ENCODE measurements around the gene SPTLC1.
"Not testable (repeated sequence)": the region's sequence is repeated elsewhere in the genome, so short reads cannot be mapped to it uniquely, and the experiment has no call there.

Gene SPTLC1

DNA sequence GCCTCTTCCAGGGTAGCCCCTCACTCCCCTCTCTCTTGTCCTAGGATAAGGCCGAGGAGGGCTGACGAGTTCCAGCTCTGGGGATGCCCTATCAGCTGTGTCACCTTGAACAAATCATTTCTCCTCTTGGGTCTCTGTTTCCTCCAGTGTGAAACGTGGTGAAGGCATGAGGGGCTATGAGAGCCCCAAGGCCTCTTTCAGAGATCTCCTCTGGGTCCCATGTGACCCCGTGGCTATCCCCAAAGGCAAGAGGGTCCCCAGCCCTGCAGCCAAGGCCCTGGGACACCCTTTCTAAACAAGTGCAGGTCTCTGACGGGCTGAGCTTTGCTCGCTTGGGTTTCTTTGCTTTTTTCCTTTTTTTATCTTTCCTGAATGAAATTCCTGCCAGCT, 25.5 kb upstream of the SPTLC1 start:
- DNase-seq (ENCODE audit: low spot score): no peak

DNA sequence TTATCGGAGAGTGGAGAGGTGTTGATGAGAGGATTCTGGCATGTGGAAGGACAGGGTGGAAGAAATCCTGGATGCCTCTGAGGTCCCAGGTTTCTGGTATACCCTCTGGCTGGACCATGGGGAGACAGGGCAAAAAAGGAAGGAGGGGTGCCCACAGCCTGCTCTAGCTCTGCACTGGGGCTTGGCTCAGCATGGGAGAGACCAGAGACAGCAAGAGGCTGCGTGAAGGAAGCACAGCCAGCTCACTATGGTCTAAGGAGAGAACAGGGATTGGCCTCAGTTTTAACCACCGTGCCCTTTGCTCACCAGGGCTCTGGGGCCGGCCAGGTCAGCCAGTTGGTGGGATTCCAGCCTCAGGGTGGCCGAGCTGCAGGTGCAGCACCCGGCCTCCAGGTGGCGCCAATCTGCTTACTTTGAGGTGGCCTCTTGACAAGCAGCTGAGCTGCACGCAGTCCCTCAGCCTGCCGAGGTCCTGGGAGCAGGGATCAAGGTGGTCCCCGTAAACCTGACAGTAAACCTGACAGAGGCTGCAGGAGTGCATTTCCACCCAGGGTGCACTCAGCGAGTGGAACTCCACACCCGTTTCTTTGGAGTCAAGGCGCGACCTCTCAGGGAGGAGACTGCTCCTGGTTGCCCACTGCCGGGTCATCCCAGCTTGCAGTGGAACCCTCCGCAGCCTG, 25.0 kb upstream of the SPTLC1 start:
- DNase-seq (ENCODE audit: low spot score): peak; percentile 82

DNA sequence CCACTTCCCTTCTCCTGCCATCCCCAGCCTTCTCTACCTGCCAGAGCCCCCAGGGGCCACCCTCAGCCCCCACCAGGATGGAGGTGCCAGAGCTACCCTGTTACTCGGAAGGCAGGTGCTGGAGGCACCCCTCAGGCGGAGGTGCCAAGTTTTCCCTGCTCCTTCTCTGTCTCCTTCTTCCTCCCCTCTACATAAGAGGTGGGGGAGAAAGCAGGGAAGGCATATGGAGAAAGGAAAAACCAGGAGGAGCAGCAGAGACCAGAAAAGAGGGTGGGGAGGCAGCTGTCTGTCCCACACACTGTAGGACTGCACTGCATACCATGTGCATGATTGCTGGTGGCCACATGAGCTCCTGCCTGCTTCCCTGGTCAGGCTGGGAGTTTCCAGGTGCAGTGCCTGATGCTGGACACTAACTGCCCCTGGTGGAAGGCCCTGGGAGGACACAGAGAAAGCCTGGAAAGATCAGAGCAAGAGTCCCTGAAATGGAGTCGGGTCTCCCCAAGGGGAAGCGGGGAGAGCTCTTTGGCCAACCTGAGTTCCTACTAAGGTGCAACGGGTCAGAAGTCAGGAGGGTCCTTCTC, 23.8 kb upstream of the SPTLC1 start:
- peak; percentile 45 for DNase-seq (ENCODE audit: low spot score)

DNA sequence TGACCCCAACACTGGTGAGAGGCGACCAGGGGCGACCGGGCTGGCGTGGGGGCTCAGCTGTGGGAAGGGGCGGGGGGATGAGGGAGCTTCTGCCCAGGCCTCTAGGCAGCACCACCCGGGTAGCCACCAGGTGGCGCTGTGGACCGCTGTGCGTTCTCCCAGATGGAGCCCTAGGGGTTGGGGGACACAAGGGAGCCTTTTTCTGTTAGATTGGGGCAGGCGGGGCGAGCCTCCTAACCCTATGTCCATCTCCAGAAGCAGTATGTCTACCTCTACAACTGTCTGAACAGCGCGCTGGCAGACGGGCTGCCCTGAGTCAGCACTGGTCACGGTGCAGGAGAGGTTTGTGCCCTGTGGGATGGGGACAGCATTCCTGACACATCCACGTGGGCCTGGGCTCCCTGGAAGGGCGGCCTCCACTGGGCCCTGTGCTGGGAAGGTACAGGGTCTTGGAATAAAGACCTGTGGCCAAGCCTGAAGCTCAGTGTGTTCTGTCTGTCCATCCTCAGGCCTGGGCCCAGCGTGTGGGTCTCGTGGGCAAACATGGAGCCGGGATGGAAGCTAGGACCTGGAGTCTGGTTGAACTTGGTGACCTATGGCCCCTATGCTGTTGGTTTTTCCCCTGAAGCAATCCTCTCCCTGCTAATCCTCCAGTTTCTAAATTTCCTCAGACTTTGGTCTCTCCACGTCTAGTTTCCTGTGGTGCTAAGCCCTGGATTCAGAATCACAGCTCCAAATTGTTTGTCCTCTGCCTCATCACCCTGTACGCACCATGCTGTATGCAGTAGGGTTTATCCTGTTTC, 23.1 kb upstream of the SPTLC1 start:
- DNase-seq (ENCODE audit: low spot score): peak; percentile 43

DNA sequence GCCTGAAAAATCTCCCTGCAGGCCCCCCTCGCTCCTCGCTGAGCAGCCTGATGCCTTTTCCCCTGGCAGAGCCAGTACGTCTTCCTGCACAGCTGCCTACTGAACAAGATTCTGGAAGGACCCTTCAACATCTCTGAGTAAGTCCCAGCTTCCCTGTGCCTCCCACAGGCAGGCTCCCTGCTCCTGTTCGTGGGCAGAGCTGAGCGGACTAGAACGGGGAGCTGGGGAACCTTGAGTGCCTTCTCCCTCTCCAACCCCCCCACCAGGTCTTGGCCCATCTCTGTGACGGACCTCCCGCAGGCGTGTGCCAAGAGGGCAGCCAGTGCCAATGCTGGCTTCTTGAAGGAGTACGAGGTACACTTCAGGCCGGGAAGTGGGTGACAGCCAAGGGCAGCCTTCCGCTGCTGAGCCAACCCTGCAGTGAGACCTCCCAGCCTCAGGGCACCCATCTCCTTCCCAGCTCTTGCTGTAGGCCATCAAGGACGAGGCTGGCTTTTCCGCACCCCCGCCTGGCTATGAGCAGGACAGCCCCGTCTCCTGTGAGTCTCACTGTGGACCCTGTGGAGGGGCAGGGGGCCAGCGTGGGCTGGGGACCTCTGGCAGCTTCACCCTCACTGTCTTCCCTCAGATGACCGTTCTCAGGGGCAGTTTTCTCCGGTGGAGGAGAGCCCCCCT, 21.1 kb upstream of the SPTLC1 start:
- no peak for DNase-seq (ENCODE audit: low spot score)

DNA sequence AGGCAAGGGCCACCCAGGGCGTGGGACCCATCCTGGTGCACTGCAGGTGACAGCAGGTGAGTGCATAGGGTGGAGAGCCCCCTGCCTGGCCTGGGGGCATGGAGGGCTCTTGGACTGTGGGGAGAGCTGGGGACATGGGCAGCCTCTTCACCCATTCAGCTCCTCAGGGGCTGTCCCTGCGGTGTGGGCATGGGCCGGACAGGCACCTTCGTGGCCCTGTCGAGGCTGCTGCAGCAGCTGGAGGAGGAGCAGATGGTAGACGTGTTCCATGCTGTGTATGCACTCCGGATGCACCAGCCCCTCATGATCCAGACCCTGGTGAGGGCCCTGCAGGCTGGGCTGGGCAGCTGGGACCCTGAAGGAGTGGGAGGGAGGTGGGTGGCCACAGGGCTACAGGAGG, 20.4 kb upstream of the SPTLC1 start:
- no peak for DNase-seq (ENCODE audit: low spot score)

DNA sequence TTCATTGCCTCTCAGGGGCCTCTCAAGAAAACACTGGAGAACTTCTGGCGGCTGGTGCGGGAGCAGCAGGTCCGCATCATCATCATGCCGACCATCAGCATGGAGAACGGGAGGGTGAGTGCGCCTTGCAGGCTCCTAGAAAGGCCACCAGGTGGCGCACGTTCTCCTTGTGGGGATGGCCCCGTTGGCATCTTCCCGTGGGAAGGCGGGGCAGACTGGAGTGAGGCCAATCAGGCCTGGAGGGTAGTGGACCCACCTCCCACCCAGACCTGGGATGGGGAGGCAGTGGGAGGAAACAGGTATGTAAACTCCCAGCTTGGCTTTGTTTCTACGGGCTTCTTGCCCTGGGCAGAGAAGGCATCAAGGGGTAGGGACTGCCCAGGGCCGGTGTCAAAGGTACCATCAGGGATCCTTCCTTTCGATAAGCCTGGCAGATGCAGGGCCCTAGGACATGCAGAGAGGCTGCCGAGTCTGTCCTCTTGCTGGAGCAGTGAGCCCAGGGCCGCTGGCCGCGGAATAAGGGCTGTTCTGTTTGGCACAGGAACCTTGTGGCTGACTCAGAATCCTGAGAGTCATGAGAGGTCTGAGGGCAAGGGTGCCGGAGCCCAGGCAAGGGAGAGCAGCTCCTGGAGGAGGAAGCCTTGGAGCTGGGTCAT, 18.9 kb upstream of the SPTLC1 start:
- DNase-seq (ENCODE audit: low spot score): peak; percentile 91

DNA sequence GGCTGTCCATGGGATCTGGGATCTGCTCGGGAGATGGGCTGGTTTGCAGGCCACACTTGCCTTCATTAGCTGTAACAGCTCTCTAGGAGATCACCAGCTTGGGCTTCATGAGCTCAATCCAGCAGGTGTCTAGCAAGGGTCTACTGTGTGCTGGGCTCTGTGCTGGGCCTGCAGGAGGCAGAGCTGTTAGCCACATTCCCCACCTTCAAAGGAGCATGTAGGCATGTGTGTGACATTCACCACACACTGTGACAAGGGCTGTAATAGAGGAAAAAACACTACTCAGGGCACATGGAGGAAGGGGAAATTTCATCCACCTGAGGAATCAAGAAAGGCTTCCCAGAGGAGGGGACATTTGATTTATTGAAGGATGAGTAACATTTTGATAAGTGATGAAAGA, 17.7 kb upstream of the SPTLC1 start:
- not testable (repeated sequence) for DNase-seq (ENCODE audit: low spot score)

DNA sequence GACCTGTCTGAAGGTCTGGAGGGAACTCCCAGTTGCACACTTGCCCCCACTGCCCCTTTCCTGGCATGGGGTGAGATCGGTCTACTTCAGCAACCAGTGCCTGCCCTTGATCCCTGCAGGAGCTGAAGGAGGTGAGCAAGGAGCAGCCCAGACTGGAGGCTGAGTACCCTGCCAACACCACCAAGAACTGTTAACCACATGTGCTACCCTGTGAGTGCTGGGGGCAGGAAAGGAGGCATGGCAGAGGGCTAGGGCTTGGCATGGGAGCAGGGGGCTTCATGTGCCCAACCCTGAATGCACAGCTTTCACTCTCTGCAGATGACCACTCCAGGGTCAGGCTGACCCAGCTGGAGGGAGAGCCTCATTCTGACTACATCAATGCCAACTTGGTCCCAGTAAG, 17.3 kb upstream of the SPTLC1 start:
- no peak for DNase-seq (ENCODE audit: low spot score)

DNA sequence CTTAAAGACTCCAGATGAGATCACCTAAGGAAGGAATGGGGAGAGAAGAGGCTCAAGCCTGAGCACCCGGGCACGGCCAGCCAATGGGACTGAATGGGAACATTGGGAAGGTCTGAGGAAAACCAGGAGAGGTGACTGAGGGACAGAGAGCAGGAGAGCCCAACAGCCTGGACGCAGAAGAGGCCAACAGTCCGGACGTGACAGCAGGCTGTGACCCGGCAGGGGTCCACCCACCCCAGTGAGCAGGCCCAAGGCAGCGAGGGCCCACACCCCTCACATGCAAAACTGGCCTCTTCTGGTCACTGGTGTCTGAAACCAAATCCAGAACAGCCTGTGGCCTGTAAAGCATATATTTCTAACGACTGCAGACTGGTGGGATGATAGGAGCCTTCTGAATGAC, 7.6 kb upstream of the SPTLC1 start:
- no peak for DNase-seq (ENCODE audit: low spot score)

DNA sequence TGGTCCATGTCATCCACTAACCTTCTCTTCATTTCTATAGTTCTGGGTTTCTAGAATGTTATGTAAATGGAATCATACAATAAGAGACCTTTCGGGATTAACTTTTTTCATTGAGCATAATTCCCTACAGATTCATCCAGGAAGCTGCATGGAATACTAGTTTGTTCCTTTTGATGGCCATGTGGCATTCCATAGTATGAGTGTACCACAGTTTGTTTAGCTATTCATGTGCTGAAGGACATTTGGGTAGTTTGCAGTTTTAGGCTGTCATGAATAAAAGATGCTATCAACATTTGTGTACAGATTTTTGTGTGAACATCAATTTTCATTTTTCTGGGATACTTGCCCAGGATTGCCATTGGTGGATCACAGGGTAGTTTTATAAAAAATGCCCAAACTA, 6.8 kb upstream of the SPTLC1 start:
- no peak for DNase-seq (ENCODE audit: low spot score)

DNA sequence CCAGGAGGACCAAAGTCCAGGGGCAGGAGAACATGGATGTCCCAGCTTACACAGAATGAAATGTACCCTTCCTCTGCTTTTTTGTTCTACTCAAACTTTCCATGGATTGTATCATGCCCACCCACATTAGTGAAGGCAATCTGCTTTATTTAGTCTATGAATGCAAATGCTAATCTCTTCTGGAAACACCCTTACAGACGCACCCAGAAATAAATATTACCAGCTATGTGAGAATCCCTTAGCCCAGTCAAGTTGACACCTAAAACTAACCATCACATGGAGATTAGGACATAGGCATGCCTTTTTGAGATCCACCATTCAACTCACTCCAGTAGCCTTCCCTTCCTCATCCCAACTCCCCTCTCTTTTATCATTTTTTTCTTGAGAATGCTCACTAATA, 6.1 kb upstream of the SPTLC1 start:
- DNase-seq (ENCODE audit: low spot score): no peak

DNA sequence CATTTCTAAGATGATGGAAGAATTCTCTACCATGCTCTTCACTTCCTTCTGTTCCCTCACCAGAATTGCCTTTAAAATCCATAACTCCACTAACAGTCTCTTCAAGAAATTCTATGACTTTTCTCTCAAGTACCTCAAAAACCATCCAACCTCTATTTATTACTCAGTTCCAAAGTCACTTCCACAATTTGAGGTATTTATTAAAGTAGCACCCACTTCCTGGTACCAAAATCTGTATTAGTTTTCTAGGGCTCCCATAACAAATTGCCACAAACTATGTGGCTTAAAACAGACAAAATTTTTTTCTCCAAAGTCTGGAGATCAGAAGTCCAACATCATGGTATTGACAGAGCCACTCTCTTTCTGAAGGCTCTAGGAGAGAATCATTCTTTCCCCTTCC, 4.9 kb upstream of the SPTLC1 start:
- DNase-seq (ENCODE audit: low spot score): no peak

DNA sequence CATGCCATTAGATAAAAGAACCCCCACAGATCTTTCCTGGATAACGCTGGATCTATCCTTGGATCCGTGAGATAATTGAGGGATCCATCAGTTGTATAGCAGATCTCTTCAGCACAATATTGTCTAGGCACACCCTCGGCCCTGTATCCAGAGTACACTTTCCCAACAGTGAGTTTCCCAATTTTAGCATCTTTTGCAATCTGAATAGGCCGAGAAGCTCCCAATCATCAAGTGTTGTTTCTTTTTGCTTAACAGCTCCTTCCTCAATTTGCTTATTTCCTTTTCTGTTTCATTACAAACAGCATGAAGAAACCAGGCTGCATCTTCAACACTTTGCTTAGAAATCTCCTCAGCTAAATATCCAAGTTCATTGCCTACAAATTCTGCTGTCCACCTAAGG, 4.4 kb upstream of the SPTLC1 start:
- DNase-seq (ENCODE audit: low spot score): no peak

DNA sequence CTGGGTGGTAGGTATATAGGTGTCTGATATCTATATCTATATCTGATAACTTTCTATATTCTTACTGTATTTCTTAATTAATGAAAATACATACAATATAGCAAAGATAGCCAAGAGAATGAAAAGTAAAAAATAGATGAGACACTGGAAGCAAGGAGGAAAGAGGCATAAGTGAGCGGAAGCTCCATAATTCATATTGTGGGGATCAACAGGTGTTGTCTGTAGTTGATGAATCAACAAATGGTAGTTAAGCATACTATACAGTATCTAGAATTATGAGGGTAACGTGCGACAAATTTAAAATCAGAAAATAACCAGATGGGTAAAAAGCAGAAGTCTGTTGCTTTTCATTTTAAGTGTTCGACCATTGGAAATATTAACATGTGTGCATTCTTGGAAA, 7.1 kb downstream of the SPTLC1 start:
- no peak for DNase-seq (ENCODE audit: low spot score)

DNA sequence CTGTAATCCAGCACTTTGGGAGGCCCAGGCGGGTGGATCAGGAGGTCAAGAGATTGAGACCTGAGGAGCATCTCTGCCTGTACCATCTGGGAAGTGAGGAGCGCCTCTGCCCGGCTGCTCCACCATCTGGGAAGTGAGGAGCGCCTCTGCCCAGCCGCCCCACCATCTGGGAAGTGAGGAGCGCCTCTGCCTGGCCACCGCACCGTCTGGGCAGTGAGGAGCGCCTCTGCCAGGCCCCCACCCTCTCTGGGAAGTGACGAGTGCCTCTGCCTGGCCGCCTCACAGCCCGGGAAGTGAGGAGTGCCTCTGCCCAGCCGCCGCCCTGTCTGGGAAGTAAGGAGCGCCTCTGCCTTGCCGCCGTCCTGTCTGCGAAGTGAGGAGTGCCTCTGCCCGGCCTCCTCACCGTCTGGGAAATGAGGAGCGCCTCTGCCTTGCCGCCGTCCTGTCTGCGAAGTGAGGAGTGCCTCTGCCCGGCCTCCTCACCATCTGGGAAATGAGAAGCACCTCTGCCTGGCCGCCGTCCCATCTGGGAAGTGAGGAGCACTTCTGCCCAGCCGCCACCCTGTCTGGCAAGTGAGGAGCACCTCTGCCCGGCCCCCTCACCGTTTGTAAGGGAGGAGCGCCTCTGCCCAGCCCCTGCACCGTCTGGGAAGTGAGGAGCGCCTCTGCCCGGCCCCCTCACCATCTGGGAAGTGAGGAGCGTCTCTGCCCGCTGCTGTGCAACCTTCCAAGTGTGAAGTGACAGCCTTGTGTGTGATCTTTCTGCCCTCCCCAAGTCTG, 9.6 kb downstream of the SPTLC1 start:
- DNase-seq (ENCODE audit: low spot score): not testable (repeated sequence)

DNA sequence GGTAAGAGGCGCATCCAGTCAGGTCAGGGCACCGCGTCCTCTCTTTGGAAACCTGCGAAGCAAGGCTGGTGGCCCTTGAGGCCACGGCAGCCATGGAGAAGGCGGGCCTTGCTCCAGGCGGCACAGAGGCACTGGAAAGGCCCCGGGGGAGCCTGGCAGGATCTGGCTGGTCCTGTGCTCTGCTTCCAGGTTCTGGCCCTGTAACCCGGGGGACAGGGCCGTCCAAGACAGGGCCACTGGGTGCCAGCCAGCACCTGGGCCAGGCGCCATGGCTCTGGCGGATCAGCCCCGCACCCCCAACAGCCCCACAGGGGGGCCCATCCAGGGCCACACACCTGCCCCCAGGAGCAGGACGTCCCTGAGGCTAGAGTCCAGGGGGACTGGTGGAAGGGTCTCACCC, 11.6 kb downstream of the SPTLC1 start:
- not testable (repeated sequence) for DNase-seq (ENCODE audit: low spot score)

DNA sequence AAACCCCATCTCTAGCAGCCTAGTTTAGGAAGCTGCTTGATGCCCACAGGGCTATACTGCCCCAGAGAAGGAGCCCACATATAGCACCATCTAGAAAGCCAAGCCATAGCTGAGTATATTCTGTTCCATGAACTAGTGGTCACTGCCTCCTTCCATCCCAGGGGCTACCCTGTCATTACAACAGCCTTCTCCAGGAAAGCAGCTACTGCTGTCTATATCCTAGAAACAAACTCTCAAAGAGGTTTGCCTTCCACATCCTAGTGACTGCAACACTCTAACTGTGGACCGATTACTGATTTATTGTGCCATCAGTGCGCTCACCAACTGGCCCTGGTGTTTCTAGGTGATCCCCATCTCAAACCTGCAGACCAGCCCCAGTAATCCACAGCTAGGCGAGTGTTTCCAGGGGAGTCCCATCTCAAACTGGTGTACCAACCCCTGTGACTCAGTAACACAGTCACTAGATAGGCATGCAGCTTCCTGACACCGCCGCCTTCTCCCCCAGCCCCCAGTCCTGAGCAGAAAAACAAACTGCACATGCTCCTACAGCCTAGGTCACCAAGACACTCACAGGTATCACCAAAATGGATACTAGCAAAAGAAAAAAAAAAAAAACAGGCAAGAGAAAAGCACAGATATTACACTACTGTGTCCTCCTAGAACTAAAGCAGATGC, 14.8 kb downstream of the SPTLC1 start:
- DNase-seq (ENCODE audit: low spot score): peak; percentile 70

DNA sequence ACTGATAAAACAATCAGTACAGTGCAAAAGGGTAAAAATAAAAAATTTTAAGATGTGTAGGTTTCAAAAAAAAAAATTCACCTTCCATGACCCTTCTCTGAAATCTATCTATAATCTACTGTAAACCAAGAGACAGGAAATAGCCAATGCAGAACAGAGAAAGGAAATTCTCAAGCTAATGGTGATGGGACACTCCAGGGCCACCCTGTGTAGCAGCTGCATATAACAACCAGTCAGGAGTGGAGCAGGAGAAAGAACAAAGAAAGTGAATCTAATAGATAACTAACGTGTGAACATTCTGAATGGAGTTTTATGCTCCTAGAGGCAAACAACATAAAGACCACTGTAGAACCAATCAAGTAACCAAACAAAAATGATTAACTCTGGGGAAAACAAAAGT, 16.6 kb downstream of the SPTLC1 start:
- DNase-seq (ENCODE audit: low spot score): no peak

DNA sequence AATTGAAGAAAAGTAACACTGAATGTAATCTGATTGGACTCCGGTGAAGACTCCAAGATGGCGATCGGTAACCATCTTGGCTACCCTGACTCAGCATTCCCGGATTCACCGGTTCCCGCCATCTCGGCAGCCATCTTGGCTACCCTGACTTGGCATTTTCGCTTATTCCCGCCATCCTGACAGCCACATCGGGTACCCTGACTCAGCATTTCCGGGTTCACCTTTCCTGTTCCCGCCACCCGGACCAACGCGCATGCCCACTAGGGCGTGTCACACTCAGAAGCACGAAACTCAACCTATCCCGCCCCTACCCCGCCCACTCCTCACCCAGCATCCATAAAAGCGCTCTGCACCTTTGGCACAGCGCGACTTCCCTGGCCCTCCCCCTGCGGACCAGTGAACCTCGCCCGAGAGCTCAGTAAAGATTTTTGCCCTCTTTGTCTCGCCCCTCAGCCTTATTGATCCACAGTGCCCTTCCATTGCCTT, 17.2 kb downstream of the SPTLC1 start:
- no peak for DNase-seq (ENCODE audit: low spot score)

DNA sequence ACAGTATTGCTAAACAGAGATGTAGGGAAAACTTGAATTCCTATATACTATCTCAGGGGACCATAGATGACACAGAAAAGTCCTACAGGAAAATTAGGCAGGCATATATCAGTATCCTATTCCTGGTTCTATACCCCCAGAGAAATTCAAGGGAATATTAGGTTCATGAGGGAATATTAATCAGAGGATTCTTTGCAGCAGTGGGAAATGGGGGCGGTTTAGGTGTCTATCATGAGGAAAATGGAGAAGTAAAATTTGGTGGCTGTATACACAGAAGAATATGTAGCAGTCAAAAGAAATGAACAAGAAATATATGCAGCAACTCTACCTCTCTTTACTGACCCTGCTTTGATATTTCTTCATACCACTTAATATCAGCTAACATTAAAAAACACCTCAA, 20.0 kb downstream of the SPTLC1 start:
- DNase-seq (ENCODE audit: low spot score): no peak
